GM19467 (cell line): ENCODE data around the gene RFX4.

ENCODE experiments used
- ATAC-seq: cut with Tn5 transposase; IDR thresholded peaks from one replicate; pipeline ENCODE4 v1.9.1; 2021; ENCODE audit warnings: mild to moderate bottlenecking, moderate library complexity; ENCODE audit not compliant: unreplicated experiment

Gene RFX4

DNA sequence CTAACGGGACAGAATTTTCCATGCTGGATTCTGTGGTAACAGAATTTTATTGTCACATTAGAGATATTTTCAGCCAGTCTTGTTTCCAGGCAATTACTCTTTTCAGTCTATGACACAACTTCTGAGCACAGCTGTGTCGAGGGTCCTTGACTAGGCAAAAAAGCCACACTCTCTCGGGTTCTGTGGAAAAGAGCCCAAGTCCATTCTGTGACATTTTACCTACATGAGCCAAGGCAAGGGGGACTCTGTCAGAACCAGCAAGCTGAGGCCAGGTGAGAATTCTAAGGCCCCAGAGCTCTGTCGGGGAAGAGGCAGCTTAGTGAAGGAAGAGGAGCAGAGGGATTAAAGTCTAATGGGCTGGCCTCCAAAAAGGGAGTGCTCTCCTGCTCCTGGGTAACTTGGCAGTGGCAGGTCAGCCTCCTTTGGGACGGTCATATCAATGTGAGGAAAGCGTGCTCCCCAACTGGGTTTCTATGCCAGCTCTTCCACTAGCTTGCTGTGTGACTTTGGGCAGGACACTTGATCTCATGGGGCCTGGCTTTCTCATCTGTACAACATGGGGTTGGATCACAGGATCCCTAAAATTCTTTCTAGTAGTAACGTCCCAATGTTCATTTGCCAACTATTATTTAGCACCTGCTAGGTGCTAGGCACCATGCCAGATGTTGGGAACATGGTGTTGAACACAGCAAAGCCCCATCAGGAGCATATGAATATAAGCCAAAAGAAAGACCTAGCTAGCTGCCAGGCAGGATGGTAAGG, 175.7 kb downstream of the RFX4 start:
- no peak for ATAC-seq

DNA sequence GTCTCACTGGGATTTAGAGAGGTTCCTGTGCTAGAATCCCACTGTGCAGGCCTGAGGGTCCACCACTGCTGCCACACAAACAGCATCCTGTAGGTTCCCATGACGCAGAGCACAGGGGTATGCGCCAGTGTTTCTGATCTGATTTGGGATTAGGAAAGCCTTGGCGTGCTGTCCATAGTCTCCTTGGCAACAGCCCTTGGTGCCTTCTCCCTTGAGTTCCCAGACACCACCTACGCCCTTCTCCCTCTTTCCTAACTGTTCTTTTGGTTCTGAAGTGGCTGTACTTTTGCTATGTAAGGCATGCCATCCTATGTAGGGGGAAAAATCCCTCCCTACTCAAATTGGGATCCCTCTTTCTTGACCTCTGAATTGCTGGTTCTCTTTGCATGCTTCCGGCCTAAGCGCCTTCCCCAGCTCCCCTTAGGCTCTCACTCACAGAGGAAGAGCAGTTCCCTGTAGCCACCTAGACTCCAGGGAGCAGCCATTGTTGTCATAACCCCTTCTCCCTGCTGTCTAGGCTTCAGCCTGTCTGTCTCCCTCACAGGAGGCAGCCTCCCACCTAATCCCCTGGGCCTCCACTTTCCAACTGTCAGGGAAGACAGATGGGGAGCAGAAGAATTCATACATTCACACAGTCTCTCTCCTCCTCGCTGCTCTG, 176.9 kb downstream of the RFX4 start:
- ATAC-seq: peak; percentile 23

DNA sequence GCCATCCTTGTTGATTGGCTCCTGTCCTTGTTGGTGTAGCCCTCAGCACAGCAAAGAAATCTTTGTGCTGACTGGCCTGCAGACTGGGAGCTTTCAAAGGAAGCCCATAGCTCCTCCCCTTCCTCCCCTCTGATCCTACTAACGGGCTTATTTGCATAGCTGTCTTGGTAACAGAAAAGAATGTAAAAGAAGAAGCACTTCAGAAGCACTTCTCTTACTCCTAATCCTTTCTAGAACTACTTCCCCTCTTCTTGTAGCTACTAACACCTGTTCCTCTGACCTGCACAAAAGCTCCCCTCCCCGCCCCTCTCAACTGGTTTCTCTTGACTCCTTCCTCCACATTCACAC, 177.4 kb downstream of the RFX4 start:
- ATAC-seq: peak; percentile 97

DNA sequence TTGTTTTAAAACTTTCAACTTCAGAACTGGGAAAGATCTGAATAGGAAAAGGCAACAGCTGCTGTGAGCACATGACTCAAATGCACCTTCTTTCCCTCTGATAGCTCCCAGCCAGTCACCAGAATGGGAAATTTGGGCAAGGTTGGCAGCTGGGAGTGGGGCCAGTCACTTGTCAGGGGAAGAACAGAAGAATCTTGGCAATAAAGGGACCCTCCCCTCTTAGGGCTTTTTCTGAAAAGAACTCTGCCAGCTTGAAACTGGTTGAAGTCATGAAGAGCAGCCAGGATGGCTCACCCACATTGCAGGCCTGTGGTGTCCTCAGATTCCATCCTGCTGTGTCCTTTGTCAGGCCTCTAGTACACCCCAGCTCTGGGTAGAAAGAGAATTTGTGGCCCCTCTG, 181.4 kb downstream of the RFX4 start:
- ATAC-seq: no peak

DNA sequence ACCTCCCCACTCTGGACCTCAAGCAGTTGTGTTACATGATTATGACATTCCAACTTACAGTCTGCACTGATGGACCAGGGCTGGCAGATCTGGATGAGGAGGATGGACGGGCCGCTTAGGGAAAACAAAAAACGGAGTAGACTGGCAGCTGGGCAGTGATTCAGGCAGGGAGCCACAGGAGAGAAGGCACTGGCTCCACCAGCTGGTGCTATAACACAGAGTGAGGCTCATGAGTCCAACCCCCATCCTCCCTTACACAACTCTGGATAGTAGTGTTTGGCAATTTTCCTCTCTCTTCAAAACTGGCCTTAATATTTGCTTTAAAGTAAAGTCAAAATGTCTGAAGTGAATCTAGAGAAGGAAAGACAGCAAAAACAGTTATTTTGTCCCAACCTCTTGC, 181.9 kb downstream of the RFX4 start:
- ATAC-seq: no peak

DNA sequence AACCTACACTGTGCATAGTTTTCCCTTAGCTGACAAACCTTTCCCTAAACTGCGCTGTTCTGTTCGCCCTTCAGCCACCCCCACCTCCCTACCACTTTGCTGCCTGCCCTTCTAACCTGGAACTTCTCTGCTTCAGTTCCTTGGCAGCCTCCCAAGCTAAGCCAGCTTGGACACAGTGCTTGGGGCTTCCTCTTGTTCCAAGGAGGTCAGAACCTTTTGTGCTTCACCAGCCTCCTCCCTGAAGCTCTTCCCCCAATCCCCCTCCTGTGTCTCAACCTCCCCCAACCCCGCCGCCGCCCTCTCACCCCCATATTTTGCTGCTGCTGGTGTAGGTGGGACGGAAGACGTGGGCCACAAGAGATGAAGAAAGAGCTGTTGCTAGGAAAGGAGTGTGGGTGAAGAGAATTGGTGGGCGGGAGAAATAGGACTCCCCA, 183.6 kb downstream of the RFX4 start:
- ATAC-seq: no peak

DNA sequence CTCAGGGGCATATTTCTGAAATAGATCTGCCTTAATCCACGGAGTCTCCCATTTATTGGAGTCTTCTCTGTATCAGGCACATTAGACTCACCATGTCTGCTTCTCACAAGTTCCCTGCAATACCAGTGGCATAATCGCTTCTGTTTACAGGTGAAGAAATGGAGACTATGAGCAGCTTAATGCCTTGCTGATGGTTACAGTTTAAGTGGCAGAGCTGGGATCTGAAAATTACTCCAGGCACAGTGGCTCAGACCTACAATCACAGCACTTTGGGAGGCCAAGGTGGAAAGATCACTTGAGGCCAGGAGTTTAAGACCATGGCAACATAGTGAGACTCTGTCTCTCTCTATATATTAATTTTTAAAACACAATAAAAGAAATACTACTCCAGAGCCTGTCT, 184.4 kb downstream of the RFX4 start:
- no peak for ATAC-seq

DNA sequence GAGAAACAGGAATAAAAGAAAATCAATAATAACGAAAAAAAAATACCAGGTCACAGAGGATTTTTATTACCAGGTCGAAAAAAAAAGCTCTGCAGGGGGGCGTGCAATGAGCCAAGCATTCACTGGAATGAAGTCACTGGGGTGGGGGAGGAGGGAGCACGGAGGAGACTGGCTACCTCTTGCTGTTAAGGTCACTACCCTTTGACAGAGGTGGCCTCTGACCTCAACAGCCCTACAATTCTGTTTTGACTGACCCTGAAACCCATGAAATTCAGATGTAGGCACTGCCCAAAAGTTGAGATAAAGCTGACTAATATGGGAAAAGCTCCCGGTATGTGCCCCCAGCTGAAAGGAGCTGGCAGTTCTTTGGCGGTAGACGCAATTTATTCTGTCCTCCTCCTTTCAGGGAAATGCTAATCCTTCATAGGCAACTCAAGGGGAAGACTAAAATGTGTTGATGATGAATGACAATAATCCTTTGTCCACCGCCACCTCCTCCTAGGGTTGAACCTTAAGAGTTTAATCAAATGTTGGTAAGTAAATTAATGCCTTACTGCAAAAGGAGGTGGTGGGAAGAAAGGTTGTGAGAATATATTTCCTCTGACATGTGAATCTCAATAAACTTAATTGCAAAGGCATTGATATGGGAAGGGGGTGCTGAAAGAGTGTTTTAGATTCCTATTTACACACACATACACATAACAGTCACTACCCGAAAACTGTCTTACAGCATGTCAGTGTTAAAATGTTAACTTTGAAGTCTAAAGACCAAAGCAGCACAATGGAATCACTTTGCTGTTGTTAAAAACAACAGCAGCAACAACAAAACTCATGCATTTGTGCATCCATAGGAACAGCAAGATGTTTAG, 185.4 kb downstream of the RFX4 start:
- ATAC-seq: no peak

DNA sequence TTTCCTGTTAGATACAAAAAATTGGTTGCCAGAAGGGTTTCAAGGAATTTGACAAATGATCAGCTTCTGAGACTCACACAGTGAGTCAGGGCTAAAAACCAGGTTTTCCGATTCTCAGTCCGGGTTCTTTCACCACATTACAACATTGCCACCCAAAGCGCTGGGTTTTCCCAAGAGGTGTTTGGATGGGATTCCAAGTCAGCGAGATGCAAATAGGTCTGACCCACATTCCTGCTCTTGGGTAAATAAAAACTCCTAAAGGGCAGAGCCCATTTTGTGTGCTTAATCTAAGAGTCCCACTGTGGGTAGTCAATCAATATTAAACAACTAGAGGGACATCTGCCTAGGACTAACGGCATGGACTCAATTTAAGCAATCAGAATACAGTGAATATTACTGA, 186.3 kb downstream of the RFX4 start:
- no peak for ATAC-seq

DNA sequence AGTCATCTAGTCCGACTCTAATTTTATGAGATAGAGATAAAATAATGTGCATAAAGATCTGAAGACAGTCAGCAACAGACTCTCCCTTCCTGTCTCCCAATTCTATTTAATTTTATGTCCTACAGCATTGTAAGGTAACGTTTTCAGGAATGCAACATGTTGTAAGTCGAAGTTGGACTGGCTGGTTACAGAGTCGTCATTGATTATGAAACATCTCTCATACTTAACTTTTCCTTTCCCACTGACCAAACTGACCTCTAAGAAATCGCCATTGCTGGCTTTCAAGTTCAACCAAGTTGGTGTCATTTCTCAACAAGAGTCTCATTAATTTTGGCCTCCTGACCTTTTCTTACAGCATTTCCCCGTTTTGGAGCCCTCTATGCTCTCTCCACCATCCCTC, 186.7 kb downstream of the RFX4 start:
- ATAC-seq: no peak

DNA sequence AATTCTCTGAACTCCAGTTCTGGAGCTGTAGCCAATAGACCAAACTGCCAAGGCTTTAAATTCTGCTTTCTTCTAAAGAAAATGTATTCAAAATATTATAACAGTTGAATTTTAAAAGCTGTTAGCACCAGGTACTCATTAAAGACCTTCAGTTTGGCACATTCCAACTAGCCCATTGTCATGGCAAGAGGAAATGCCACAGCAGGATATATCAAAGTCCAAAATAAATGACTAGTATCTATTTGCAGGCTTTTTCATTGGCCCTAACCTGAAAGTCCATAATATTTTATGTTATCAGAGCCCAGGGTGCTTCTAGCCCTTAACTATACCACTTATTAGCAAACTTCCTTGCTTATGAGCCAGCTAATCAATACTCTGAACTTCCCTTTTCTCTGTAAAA, 188.6 kb downstream of the RFX4 start:
- ATAC-seq: no peak

DNA sequence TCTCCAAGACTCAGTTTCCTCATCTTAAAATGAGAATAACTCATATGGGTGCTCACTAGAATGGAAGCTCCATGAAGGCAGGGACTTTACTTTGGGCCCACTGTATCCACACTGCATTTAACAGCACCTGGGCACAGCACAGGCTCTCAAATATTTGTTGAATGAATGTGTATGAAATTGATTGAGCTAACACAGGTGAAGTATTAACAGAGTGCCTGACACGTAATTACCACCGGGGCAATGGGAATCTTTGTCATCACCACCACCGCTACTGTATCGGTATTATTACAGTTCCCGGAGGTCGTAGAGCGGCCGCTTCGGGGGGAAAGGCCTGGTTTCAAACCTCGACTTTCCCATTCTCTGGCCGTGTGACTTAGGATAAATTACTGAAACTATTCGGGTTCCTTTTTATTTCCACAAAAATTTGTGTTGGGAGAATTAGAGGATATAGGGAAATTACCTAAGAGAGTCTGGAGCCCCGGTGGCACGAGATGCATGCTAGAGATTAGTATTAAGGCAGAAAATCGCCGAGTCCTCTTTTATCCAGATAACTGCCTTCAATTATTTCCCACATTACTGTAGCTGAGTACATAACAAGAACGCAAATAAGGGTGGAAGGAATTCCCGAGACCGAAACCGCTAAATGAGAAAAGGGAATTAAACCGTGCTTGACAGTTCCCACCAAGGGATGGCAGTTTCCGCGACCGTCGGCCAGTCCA, 190.6 kb downstream of the RFX4 start:
- no peak for ATAC-seq

DNA sequence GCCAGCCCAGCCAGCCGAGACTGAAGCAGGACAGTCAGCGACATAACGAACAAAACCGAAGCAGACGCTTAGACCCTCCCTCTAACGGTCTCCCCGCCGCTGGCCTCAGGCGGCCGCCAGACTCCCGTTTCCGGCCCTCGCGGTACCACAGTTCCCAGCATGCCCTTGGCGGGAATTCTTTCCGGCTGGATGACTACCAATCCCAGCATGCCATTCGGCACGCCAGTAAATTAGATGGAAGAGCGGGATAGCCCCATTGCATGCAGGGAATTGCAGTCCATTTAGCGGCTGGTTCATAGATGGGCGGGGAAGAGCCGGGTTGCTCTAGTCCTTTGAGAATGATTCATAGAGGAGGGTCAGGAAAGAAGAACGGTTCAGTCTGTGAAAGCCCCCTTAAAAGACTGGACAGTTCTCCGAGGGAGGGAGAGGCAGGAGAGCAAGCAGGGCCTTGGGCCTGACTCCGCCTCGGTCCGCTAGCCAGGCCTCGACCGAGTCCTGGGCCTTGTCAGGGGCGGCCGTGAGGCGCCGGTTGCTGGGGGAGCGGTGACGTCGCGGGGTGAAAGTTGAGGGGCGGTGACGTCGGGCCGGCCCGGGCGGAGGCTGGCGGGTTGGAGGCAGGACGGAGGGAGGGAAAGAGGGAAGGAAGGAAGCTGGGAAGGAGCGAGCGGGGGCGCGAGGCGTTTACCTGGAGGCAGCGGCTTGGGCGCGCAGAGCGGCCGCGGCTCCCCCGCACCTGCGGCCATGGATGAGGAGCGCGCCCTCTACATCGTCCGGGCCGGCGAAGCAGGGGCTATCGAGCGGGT, 191.4 kb downstream of the RFX4 start, which contains the start of gene RIC8B:
TSS of gene RIC8B (plus strand) at position 678 of the 803 bp plus-strand sequence. CDS start at position 742, 64 bp downstream.
- ATAC-seq: peak; percentile 92

DNA sequence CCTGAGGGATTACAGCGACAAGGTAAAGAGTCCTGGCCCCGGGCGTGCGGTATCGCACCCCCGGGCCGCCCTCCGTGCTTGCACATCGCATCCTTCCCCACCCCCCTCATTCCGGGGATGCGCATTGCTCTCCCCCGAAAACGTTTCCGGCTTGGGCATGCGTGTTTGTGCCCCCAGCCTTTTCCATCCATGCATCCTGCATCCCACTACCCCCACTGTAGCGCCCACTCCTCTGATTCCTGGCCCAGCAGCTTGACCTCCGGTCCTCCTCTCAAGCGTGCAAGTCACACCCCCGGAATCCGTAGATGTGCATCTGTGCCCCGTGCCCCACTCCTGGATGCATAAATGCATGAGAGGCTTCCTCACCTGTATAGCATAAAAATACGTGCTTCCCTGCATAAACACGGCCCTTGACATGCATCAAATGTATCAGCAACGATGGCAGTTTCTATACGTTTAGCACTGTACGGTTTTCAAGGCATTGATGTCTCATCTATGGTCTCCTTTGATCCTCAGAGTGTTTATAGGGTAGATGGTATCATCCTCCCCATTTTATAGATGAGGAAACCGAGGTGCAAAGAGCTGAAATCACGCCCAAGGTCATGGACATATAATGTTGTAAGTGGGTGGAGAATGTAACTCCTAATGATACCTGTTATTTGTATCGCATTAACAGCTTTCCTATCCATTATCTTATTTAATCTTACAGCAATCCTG, 192.2 kb downstream of the RFX4 start:
- no peak for ATAC-seq

DNA sequence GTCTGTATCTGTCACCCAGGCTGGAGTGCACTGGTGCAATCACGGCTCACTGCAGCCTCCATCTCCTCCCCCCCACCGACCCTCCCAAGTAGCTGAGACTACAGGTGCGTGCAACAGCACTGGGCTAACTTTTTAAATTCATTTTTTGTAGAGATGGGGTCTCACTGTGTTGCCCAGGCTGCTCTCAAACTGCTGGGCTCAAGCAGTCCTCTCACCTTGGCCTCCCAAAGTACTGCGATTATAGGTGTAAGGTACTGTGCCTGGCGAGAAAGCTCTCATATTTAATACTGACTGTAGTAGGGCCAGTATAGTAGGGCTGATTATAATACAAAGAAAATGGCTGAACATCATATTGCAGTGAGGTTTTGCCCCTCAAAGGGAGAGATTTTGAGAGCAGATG, 194.1 kb downstream of the RFX4 start:
- no peak for ATAC-seq

DNA sequence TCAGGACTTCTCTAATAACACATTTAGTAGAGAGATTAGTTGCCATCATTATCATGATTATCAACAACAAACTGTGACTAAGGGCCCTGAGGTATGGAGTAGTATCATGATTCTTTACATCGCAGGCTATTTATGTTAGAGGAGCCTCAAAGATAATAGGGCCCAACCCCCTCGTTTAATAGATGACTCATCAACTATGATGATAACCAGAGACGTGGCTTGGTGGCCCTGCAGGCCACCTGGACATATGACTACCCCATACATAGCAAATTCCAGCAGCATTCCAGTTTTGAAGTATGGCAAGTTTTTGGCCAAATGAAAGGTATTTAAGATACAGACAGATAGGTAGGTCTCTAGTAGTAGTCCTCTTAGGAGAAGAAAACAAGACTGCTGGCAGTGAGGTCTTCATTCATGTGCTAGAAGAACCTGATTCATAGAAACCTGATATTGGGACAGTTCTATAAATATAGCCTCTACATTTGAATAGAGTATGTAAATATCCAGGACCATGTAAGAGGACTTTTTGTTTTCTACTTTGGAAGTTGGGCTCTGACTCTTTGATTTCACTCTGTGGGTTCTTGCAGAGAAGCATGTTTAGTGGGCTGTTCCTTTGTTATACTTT, 197.3 kb downstream of the RFX4 start:
- no peak for ATAC-seq

DNA sequence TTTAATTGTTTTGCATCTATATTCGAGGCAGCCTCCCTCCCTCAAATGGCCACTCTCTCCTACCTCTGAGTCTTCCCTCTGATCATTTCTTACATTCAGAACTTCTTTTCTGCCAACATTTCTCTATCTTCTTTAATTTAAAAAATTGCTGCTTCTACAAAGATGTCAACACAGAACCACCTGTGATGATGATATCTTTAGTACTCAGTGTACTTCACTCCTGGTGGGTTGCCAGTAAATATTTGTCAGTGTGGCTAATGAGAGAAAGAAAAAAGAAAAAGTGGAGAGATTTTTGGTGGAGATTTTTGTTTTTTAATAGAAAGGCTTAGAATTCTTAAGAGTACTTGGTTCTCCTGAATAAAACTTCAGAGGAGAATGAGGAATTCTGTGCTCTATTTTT, 199.8 kb downstream of the RFX4 start:
- no peak for ATAC-seq

DNA sequence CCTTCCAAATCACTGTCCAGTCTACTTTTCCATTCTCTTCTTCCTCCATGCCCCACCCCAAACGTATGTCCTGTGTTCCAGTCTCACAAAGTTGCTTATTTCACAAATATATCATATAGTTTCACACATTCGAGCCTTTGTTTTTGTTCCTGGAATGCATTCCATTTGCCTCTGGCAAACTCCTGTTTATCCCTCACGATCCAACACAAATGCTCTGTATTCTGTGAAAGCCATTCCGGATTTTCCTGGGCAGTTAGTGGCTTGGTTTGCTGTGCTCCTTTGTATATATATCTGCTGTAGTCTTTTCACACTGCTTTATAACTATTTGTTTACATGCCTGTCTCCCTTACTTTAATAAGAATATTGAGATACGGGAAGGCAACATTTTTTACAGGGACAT, 200.7 kb downstream of the RFX4 start:
- ATAC-seq: no peak

DNA sequence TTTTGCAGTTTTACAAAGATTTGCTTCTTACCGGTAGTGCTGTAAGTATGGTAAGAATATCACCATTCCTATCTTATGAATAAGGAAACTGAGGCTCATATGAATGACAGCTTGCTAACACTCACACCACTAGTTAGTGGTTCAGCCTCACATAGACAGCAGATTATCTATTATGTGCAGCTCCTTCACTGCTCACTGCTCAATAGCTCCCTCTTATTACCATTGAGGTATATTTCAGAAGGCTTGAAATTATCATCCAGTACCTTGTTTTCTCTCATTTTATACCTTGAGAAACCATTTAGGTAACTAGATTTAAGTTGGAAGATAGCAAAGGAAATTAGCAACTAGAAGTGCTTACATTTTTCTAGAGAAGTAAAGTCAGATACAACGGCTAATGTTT, 207.2 kb downstream of the RFX4 start:
- ATAC-seq: no peak
